ENCODE measurements around the gene COL9A2. TPM values are rescaled to one million over a fixed set of nuclear protein-coding genes. Genes with fewer than 3 reads are reported as not detected.

COL9A2 gene
- total and polyA plus RNA-seq, 2 donors (not counting 1 experiment from before 2014, with no cell fraction given): 14.8 to 30.6 TPM

DNA sequence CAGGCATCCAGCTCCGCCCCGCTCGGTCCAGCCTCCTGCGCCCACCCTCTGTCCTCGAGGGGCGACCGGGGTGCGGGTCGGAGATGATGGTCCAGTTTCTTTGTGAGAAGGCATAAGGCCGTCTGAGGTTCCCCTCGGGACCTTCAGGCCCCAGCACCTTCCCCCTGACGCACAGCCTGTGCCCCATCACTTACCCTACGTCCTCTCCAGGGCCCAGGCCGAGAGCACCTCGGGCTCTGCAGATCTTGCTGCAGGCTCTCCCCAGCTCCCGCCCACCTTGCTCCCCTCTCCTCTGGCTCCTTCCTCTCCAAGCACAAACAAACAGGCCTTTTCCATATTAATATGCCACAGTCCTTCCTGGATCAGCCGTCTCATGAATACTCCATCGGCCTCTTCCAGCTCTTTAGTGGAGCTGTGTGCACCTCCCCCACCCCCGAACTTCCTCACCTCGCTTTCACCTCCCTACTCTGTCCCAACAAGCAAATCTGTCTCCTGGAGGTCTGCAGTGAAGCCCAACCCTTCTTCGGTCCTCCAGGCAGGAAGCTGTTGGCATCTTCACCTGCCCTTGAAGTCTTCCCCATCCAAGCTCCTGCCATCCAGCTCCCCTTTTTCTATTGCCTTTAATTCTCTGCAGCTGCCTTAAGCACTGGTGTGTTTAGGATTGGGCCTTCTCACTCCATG, 448 bp upstream of the COL9A2 start:
- Histone ChIP-seq H3K27me3 (replicated peaks in 1 of 4; ENCODE audit: control extremely low read depth in 1 of 4, control insufficient read depth in 3 of 4, insufficient read depth in 4 of 4, low read length in 3 of 4) (peaks cover 0 to 3% (median 1%) of the 10 kb centered on the region in 4 experiments), H3K4me1 (ENCODE audit: control insufficient read depth in 2 of 2, insufficient read depth in 2 of 2, low read length in 2 of 2) (peaks cover 31 to 49% of the 10 kb centered on the region in 2 donors), H3K9me3 (ENCODE audit: control extremely low read depth in 1 of 3, control insufficient read depth in 2 of 3, insufficient read depth in 1 of 3, low read length in 2 of 3) (no peaks in the 10 kb centered on the region), H3K36me3 (replicated peaks in 1 of 2; ENCODE audit: control extremely low read depth in 1 of 2, control insufficient read depth in 1 of 2, extremely low read depth in 1 of 2, insufficient read depth in 2 of 2, low read length in 1 of 2) (no peaks in the 10 kb centered on the region), H3K27ac (ENCODE audit: low read length in 2 of 2) (no peak overlapping the region), H4K20me1 (ENCODE audit: control insufficient read depth, insufficient read depth, low read length, poor library complexity, severe bottlenecking) (no peaks in the 10 kb centered on the region), H3K4me2 (replicated peaks; ENCODE audit: low read depth, low read length, poor library complexity, severe bottlenecking) (peak overlapping the region; percentile 97), H3K4me3 (ENCODE audit: control extremely low read depth in 1 of 5, extremely low read depth in 1 of 5, insufficient read depth in 1 of 5, low read depth in 2 of 5, low read length in 4 of 5) (peak overlapping the region in 4 of 5 experiments; percentile 43 to 78 (median 66)), H2AFZ (ENCODE audit: insufficient read depth, low read depth, low read length, poor library complexity, severe bottlenecking) (peak overlapping the region; percentile 93), H3K79me2 (ENCODE audit: control insufficient read depth, insufficient read depth, low read length) (no peaks in the 10 kb centered on the region), H3K9ac (ENCODE audit: low read length) (peak overlapping the region; percentile 74)
- peak; percentile 44 for DNase-seq
- intact Hi-C loops (cut with micrococcal nuclease): loop anchor here (1.0 to 2.0 kb wide), 2 partner anchors 21 to 87 kb away; no protein-coding TSS in a partner anchor
- H3K9me3 Mint-ChIP-seq (ENCODE audit: insufficient read depth): no peaks in the 10 kb centered on the region
- WGBS (ENCODE audit: insufficient coverage): 49% methylated on average over 21 of the region's 21 CpGs
- peak overlapping the region; percentile 70 for H3K4me3 Mint-ChIP-seq
- H3K27me3 Mint-ChIP-seq: peaks cover 5% of the 10 kb centered on the region
- H3K4me1 Mint-ChIP-seq: peaks cover 45% of the 10 kb centered on the region
- H3K27ac Mint-ChIP-seq: peak overlapping the region; percentile 3
- ATAC-seq (ENCODE audit: low read depth): no peak
- ChIA-PET CTCF (interaction anchor here (0.6 to 10.2 kb wide), 11 partner anchors 19 to 174 kb away, joined by 3 to 132 read pairs (median 7); no protein-coding TSS in a partner anchor), POLR2A (interaction anchor here (1.1 to 1.3 kb wide), 2 partner anchors 21 to 24 kb away, joined by 4 to 16 read pairs; no protein-coding TSS in a partner anchor)
- TF ChIP-seq, protein P1, sequence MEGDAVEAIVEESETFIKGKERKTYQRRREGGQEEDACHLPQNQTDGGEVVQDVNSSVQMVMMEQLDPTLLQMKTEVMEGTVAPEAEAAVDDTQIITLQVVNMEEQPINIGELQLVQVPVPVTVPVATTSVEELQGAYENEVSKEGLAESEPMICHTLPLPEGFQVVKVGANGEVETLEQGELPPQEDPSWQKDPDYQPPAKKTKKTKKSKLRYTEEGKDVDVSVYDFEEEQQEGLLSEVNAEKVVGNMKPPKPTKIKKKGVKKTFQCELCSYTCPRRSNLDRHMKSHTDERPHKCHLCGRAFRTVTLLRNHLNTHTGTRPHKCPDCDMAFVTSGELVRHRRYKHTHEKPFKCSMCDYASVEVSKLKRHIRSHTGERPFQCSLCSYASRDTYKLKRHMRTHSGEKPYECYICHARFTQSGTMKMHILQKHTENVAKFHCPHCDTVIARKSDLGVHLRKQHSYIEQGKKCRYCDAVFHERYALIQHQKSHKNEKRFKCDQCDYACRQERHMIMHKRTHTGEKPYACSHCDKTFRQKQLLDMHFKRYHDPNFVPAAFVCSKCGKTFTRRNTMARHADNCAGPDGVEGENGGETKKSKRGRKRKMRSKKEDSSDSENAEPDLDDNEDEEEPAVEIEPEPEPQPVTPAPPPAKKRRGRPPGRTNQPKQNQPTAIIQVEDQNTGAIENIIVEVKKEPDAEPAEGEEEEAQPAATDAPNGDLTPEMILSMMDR (IDR thresholded peaks at IDR 0.05): no peak
- no peak for TF ChIP-seq EZH2 (IDR thresholded peaks at IDR 0.05; ENCODE audit: borderline replicate concordance, insufficient read depth, low read depth, low read length, poor library complexity, severe bottlenecking)
